GM21447 (cell line): ENCODE measurements around the gene CWC27.

Experiments
- ATAC-seq: cut with Tn5 transposase; IDR thresholded peaks from one replicate; pipeline ENCODE4 v1.9.1; 2021; ENCODE audit not compliant: unreplicated experiment

CWC27 gene

GRCh38 chr5:64971990-64972389 is 203.3 kb downstream of the CWC27 start:
- ATAC-seq: no peak

GRCh38 chr5:64972591-64972990 is 203.9 kb downstream of the CWC27 start:
- no peak for ATAC-seq

GRCh38 chr5:64973215-64973614 is 204.5 kb downstream of the CWC27 start:
- no peak for ATAC-seq

- no peak for ATAC-seq
Measured at GRCh38 chr5:64977779-64978178, 209.0 kb downstream of the CWC27 start.

- no peak for ATAC-seq
Measured at GRCh38 chr5:64978546-64978945, 209.8 kb downstream of the CWC27 start.

- ATAC-seq: no peak
Measured at GRCh38 chr5:64979531-64979930, 210.8 kb downstream of the CWC27 start.

- no peak for ATAC-seq
Measured at GRCh38 chr5:64980176-64980575, 211.4 kb downstream of the CWC27 start.

GRCh38 chr5:64987768-64988167 is 219.0 kb downstream of the CWC27 start:
- ATAC-seq: no peak

- ATAC-seq: no peak
Measured at GRCh38 chr5:65009207-65009606, 240.5 kb downstream of the CWC27 start.

- no peak for ATAC-seq
Measured at GRCh38 chr5:65010841-65011240, 242.1 kb downstream of the CWC27 start.

- no peak for ATAC-seq
Measured at GRCh38 chr5:65012301-65012892, 243.7 kb downstream of the CWC27 start.

- no peak for ATAC-seq
Measured at GRCh38 chr5:65013166-65013565, 244.4 kb downstream of the CWC27 start.

- no peak for ATAC-seq
Measured at GRCh38 chr5:65014769-65015168, 246.0 kb downstream of the CWC27 start.

- ATAC-seq: no peak
Measured at GRCh38 chr5:65015767-65016166, 247.0 kb downstream of the CWC27 start.

GRCh38 chr5:65017636-65018035 is 248.9 kb downstream of the CWC27 start:
- ATAC-seq: no peak

GRCh38 chr5:65018763-65019162 is 250.0 kb downstream of the CWC27 start:
- ATAC-seq: no peak

- no peak for ATAC-seq
Measured at GRCh38 chr5:65020492-65020891, 251.8 kb downstream of the CWC27 start.

- peak; percentile 51 for ATAC-seq
Measured at GRCh38 chr5:65021527-65022226, 252.9 kb downstream of the CWC27 start.

GRCh38 chr5:65022932-65023331 is 254.2 kb downstream of the CWC27 start:
- no peak for ATAC-seq

GRCh38 chr5:65024681-65025080 is 256.0 kb downstream of the CWC27 start:
- ATAC-seq: no peak

- peak; percentile 84 for ATAC-seq
Measured at GRCh38 chr5:65026816-65027548, 258.3 kb downstream of the CWC27 start.

GRCh38 chr5:65029178-65029577 is 260.4 kb downstream of the CWC27 start:
- no peak for ATAC-seq
